Body of pancreas (tissue), 4 donors: ENCODE results near the gene RFXAP.

Experiments used
- CTCF ChIP-seq, 7 experiments: fragments of 450-650 bp in 4 of 7; fragments of 200-600 bp in 3 of 7; sonication (generic) in 3 of 7; IDR thresholded peaks; one replicate each; pipeline ENCODE4 v1.5.1; 2016 to 2019; ENCODE audit warnings: antibody characterized with exemption in 7 of 7
- POLR2A ChIP-seq, 3 donors: fragments of 450-650 bp; IDR thresholded peaks; one replicate each; pipeline ENCODE4 v1.6.1; 2016; ENCODE audit warnings: antibody characterized with exemption in 3 of 3, mild to moderate bottlenecking in 2 of 3

- TF ChIP-seq CTCF (IDR thresholded peaks at IDR 0.05), result no peak
- no peak for TF ChIP-seq POLR2A (IDR thresholded peaks at IDR 0.05)
Measured at GRCh38 chr13:36859259-36859658, 40.2 kb downstream of the RFXAP start.
